HEK293 (cell line): Measurements from ENCODE around the gene ANKRD11.

Source experiments
- CTCF ChIA-PET: fragments of 350-600 bp; formaldehyde crosslinking; extraction: SDS; loops from one replicate; lab custom pipeline; 2021; ENCODE audit warnings: antibody characterized with exemption; lab: Yijun Ruan, JAX
- POLR2A ChIA-PET: fragments of 300-600 bp; formaldehyde crosslinking; extraction: SDS; loops from one replicate; lab custom pipeline; 2020; ENCODE audit warnings: antibody characterized with exemption, inconsistent platforms; lab: Yijun Ruan, JAX
- H3K27ac ChIP-seq: fragments of 200-500 bp; sonication (Bioruptor generic); 2 replicates; pipeline ENCODE4 v1.5.1; 2014; ENCODE audit warnings: low read depth, low read length, control low read depth, inconsistent platforms; ENCODE audit errors: extremely low read depth
- H3K36me3 ChIP-seq, 2 experiments: fragments of 200-500 bp in 1 of 2; sonication (Bioruptor generic) in 1 of 2; 1 replicate in 1 of 2; 2 replicates in 1 of 2; pipeline ENCODE4 v1.5.1; 2014 to 2017; ENCODE audit warnings: inconsistent platforms in 2 of 2, low read length in 2 of 2; ENCODE audit not compliant: control insufficient read depth in 2 of 2, insufficient read depth in 1 of 2
- H3K4me1 ChIP-seq: fragments of 200-500 bp; sonication (Bioruptor generic); 2 replicates; pipeline ENCODE4 v1.5.1; 2014; ENCODE audit warnings: mild to moderate bottlenecking, low read length, inconsistent platforms; ENCODE audit not compliant: control insufficient read depth, insufficient read depth
- H3K4me3 ChIP-seq: 2 replicates; pipeline ENCODE4 v1.5.1; 2011; ENCODE audit warnings: low read depth, mild to moderate bottlenecking, control low read depth, low read length, moderate library complexity
- H3K9me3 ChIP-seq: fragments of 200-500 bp; sonication (Bioruptor generic); 2 replicates; pipeline ENCODE4 v1.5.1; 2014; ENCODE audit warnings: low read depth, low read length, inconsistent platforms; ENCODE audit not compliant: control insufficient read depth, insufficient read depth
- GFI1B ChIP-seq: fragments of 450-650 bp; formaldehyde crosslinking; IDR thresholded peaks from 2 replicates; pipeline ENCODE4 v1.5.1; 2016; ENCODE audit warnings: missing biosample characterization, missing genetic modification characterization
- HOXD13 ChIP-seq: sonication (generic); formaldehyde crosslinking; IDR thresholded peaks from 2 replicates; pipeline ENCODE4 v1.8.0; 2022; ENCODE audit warnings: missing genetic modification reagents, borderline replicate concordance
- KLF1 ChIP-seq: fragments of 450-650 bp; formaldehyde crosslinking; IDR thresholded peaks from 2 replicates; pipeline ENCODE4 v1.5.1; 2016; ENCODE audit warnings: missing biosample characterization, missing genetic modification characterization
- SCRT2 ChIP-seq: fragments of 450-650 bp; formaldehyde crosslinking; IDR thresholded peaks from 2 replicates; pipeline ENCODE4 v1.5.1; 2016; ENCODE audit warnings: missing biosample characterization, missing genetic modification characterization
- ZEB2 ChIP-seq: fragments of 450-650 bp; formaldehyde crosslinking; IDR thresholded peaks from 2 replicates; pipeline ENCODE4 v1.5.1; 2016; ENCODE audit warnings: missing biosample characterization, missing genetic modification characterization
- ZNF184 ChIP-seq: fragments of 450-650 bp; IDR thresholded peaks from 2 replicates; pipeline ENCODE4 v1.5.1; 2018; ENCODE audit warnings: missing biosample characterization, mild to moderate bottlenecking, missing genetic modification characterization
- ZNF211 ChIP-seq: fragments of 450-650 bp; formaldehyde crosslinking; IDR thresholded peaks from 2 replicates; pipeline ENCODE4 v1.5.1; 2016; ENCODE audit warnings: low read depth, missing biosample characterization, missing genetic modification characterization
- ZNF223 ChIP-seq: fragments of 450-650 bp; formaldehyde crosslinking; IDR thresholded peaks from 2 replicates; pipeline ENCODE4 v1.5.1; 2016; ENCODE audit warnings: missing biosample characterization, missing genetic modification characterization
- ZNF23 ChIP-seq: fragments of 450-650 bp; formaldehyde crosslinking; IDR thresholded peaks from 2 replicates; pipeline ENCODE4 v1.5.1; 2016; ENCODE audit warnings: missing biosample characterization, missing genetic modification characterization, borderline replicate concordance
- ZNF248 ChIP-seq: fragments of 450-650 bp; formaldehyde crosslinking; IDR thresholded peaks from 2 replicates; pipeline ENCODE4 v1.5.1; 2017; ENCODE audit warnings: missing biosample characterization, missing genetic modification characterization
- ZNF366 ChIP-seq: fragments of 450-650 bp; formaldehyde crosslinking; conservative IDR thresholded peaks from 2 replicates; pipeline ENCODE4 v1.5.1; 2016; ENCODE audit warnings: missing biosample characterization, missing genetic modification characterization
- ZNF37A ChIP-seq: fragments of 450-650 bp; IDR thresholded peaks from 2 replicates; pipeline ENCODE4 v1.5.1; 2018; ENCODE audit warnings: missing biosample characterization, missing genetic modification characterization
- ZNF544 ChIP-seq: fragments of 450-650 bp; formaldehyde crosslinking; IDR thresholded peaks from 2 replicates; pipeline ENCODE4 v1.5.0; 2017; ENCODE audit warnings: missing biosample characterization, missing genetic modification characterization
- ZNF585B ChIP-seq: fragments of 450-650 bp; formaldehyde crosslinking; IDR thresholded peaks from 2 replicates; pipeline ENCODE4 v1.5.1; 2016; ENCODE audit warnings: missing biosample characterization, missing genetic modification characterization
- ZNF600 ChIP-seq: fragments of 450-650 bp; formaldehyde crosslinking; IDR thresholded peaks from 2 replicates; pipeline ENCODE4 v1.5.1; 2016; ENCODE audit warnings: missing biosample characterization, missing genetic modification characterization
- ZNF610 ChIP-seq: fragments of 450-650 bp; formaldehyde crosslinking; IDR thresholded peaks from 2 replicates; pipeline ENCODE4 v1.5.1; 2016; ENCODE audit warnings: missing biosample characterization, missing genetic modification characterization, borderline replicate concordance
- ZNF701 ChIP-seq: fragments of 450-650 bp; formaldehyde crosslinking; IDR thresholded peaks from 2 replicates; pipeline ENCODE4 v1.5.1; 2016; ENCODE audit warnings: missing biosample characterization, missing genetic modification characterization
- ZNF707 ChIP-seq: fragments of 450-650 bp; formaldehyde crosslinking; IDR thresholded peaks from 2 replicates; pipeline ENCODE4 v1.5.1; 2016; ENCODE audit warnings: missing biosample characterization, missing genetic modification characterization
- TF ChIP-seq, protein P1 (sequence below): sonication (generic); formaldehyde crosslinking; IDR thresholded peaks from 2 replicates; pipeline ENCODE4 v1.8.1; 2022; ENCODE audit warnings: mild to moderate bottlenecking, moderate library complexity, missing genetic modification reagents
- TF ChIP-seq, protein P2 (sequence below): fragments of 450-650 bp; formaldehyde crosslinking; IDR thresholded peaks from 2 replicates; pipeline ENCODE4; 2016; ENCODE audit warnings: missing biosample characterization, missing genetic modification characterization
- TF ChIP-seq, protein P3 (sequence below): fragments of 450-650 bp; formaldehyde crosslinking; IDR thresholded peaks from 2 replicates; pipeline ENCODE4 v1.5.1; 2016; ENCODE audit warnings: missing biosample characterization, missing genetic modification characterization
- TF ChIP-seq, protein P4 (sequence below): fragments of 450-650 bp; formaldehyde crosslinking; IDR thresholded peaks from 2 replicates; pipeline ENCODE4 v1.5.1; 2016; ENCODE audit warnings: missing biosample characterization, missing genetic modification characterization
- TF ChIP-seq, protein P5 (sequence below): fragments of 450-650 bp; formaldehyde crosslinking; IDR thresholded peaks from 2 replicates; pipeline ENCODE4 v1.5.1; 2016; ENCODE audit warnings: missing biosample characterization, missing genetic modification characterization

ANKRD11 gene

DNA sequence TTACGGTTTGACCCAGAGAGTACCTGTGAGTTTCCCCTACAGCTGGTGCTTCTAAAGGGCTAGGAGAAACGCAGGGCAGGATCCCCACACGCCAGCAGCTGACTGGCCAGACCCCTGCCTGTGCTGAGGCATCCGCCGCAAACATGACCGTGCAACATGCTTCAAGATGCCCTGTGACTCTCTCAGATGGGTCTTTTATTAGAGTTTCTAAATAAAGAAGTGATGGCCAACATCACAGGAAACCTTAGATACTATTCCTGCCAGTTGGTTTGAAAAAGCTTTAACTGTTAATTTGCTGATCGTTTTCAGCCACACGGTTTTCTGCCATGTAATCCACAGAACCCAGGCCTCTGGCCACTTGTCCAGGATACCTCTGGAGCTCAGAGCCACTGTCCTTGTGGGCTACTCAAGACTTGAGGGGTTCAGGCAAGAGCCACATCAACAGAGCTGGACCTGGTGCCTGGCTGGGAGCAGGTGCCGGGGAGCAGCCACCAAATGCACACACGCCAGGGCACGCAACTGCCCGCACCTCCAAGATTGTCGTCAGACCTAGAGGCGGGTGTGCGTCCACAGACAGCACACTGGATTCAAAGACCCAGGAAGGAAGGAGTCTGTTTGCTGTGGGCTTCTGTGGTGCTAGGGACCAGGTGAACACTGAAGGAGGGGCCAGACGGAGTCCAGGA, 154.4 kb downstream of the ANKRD11 start:
- TF ChIP-seq ZNF23 = no peak
- no peak for TF ChIP-seq GFI1B (tag by site-specific recombination)
- TF ChIP-seq ZEB2 (tag by site-specific recombination) = no peak
- no peak for TF ChIP-seq ZNF37A (tag by site-specific recombination)
- TF ChIP-seq ZNF707 (tag by site-specific recombination) = no peak
- no peak for TF ChIP-seq HOXD13 (CRISPR knock-in tag)
- TF ChIP-seq ZNF223 (tag by site-specific recombination) = no peak
- TF ChIP-seq ZNF211 (tag by site-specific recombination) = no peak
- no peak for TF ChIP-seq KLF1 (tag by site-specific recombination)
- ChIA-PET POLR2A (no interaction called here), CTCF (interaction anchor here (0.6 kb wide), 2 partner anchors 153 to 577 kb away, joined by 3 read pairs; no protein-coding TSS in a partner anchor)
- no peak overlapping the region for H3K27ac ChIP-seq
- peaks cover 6% of the 10 kb centered on the region for H3K4me1 ChIP-seq
- no peaks in the 10 kb centered on the region for H3K36me3 ChIP-seq
- H3K4me3 ChIP-seq = no peak overlapping the region
- no peaks in the 10 kb centered on the region for H3K9me3 ChIP-seq

DNA sequence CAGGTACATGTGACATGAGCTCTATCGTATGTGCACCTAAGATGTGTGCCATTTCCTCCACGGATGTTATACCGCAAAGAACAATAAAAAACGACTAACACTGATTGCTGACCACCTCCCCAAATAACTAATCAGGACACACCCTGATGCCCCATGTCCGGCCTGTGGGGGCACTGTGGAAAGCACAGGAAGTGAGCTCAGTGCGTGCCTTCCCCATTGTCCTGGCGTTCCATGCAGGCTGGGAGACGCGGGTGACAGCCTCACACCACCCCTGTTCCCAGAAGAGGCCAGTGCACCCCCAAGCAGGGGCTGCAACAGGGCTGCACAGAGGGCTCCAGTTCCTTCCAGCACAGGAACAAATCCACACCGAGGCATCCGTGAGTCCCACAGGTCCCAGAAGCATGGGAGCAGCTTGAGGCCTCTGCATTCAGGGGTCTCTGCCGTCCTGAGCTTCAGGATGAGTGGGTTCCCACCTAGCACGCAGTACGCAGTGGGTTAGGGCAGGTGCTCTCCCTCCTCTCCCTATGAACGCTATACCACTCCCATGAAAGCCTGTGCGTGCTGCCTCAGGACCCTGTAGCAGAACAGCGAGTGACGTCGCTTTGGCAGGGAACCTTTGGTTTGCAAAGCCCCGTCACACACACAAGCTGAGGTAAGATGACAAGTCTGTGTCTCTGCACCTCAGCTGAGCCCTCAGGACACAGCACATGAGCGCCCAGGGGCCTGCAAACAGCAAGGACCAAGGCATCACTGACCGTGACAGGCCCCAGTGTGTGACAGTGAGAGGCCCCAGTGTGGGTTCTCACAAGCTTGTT, 155.2 kb downstream of the ANKRD11 start:
- no peak overlapping the region for H3K4me3 ChIP-seq
- TF ChIP-seq, protein P1, sequence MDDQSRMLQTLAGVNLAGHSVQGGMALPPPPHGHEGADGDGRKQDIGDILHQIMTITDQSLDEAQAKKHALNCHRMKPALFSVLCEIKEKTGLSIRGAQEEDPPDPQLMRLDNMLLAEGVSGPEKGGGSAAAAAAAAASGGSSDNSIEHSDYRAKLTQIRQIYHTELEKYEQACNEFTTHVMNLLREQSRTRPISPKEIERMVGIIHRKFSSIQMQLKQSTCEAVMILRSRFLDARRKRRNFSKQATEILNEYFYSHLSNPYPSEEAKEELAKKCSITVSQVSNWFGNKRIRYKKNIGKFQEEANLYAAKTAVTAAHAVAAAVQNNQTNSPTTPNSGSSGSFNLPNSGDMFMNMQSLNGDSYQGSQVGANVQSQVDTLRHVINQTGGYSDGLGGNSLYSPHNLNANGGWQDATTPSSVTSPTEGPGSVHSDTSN (CRISPR knock-in tag) = no peak
- TF ChIP-seq ZNF184 (tag by site-specific recombination) (no peak), SCRT2 (tag by site-specific recombination) (0 out of 2 replicates have a peak, but pooled peaks have one; percentile 8), ZNF600 (peak; percentile 59)
- H3K36me3 ChIP-seq = no peaks in the 10 kb centered on the region
- H3K4me1 ChIP-seq = peaks cover 8% of the 10 kb centered on the region
- no peaks in the 10 kb centered on the region for H3K9me3 ChIP-seq
- H3K27ac ChIP-seq = no peak overlapping the region
- CTCF ChIA-PET = interaction anchor here (0.6 kb wide), 1 partner anchor 578 kb away, joined by 3 read pairs; no protein-coding TSS in a partner anchor
- POLR2A ChIA-PET = no interaction called here

DNA sequence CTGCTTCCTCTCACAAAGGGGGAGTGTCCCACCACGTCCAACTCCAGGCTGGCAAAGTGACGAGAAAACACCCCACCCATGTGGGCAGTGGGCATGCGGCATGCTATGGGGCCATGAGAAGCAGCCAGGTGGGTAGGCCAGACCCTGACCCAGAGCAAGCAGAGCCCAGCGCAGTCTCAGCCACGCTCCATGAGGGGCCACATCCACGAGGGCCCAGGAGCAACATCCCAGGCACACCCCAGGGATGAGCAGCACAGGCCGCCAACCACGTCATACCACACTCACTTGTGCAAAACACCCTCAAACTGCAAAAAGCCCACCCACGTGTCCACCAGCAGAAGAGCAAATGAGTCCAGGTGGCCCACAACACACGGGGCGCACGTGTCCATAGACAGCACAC, 155.9 kb downstream of the ANKRD11 start:
- TF ChIP-seq, protein P2, sequence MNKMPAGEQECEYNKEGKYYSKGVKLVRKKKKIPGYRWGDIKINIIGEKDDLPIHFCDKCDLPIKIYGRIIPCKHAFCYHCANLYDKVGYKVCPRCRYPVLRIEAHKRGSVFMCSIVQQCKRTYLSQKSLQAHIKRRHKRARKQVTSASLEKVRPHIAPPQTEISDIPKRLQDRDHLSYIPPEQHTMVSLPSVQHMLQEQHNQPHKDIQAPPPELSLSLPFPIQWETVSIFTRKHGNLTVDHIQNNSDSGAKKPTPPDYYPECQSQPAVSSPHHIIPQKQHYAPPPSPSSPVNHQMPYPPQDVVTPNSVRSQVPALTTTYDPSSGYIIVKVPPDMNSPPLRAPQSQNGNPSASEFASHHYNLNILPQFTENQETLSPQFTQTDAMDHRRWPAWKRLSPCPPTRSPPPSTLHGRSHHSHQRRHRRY (tag by site-specific recombination) = no peak
- no peak for TF ChIP-seq ZNF366 (tag by site-specific recombination)
- TF ChIP-seq ZNF585B (tag by site-specific recombination) = no peak
- no peak for TF ChIP-seq ZNF544 (tag by site-specific recombination)
- TF ChIP-seq, protein P3, sequence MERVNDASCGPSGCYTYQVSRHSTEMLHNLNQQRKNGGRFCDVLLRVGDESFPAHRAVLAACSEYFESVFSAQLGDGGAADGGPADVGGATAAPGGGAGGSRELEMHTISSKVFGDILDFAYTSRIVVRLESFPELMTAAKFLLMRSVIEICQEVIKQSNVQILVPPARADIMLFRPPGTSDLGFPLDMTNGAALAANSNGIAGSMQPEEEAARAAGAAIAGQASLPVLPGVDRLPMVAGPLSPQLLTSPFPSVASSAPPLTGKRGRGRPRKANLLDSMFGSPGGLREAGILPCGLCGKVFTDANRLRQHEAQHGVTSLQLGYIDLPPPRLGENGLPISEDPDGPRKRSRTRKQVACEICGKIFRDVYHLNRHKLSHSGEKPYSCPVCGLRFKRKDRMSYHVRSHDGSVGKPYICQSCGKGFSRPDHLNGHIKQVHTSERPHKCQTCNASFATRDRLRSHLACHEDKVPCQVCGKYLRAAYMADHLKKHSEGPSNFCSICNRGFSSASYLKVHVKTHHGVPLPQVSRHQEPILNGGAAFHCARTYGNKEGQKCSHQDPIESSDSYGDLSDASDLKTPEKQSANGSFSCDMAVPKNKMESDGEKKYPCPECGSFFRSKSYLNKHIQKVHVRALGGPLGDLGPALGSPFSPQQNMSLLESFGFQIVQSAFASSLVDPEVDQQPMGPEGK (tag by site-specific recombination) = no peak
- TF ChIP-seq ZNF610 (tag by site-specific recombination) = no peak
- TF ChIP-seq, protein P1 (CRISPR knock-in tag) = no peak
- TF ChIP-seq ZNF248 = no peak
- TF ChIP-seq, protein P4, sequence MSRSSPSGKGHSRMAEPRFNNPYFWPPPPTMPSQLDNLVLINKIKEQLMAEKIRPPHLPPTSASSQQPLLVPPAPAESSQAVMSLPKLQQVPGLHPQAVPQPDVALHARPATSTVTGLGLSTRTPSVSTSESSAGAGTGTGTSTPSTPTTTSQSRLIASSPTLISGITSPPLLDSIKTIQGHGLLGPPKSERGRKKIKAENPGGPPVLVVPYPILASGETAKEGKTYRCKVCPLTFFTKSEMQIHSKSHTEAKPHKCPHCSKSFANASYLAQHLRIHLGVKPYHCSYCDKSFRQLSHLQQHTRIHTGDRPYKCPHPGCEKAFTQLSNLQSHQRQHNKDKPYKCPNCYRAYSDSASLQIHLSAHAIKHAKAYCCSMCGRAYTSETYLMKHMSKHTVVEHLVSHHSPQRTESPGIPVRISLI (tag by site-specific recombination) = no peak
- TF ChIP-seq, protein P5, sequence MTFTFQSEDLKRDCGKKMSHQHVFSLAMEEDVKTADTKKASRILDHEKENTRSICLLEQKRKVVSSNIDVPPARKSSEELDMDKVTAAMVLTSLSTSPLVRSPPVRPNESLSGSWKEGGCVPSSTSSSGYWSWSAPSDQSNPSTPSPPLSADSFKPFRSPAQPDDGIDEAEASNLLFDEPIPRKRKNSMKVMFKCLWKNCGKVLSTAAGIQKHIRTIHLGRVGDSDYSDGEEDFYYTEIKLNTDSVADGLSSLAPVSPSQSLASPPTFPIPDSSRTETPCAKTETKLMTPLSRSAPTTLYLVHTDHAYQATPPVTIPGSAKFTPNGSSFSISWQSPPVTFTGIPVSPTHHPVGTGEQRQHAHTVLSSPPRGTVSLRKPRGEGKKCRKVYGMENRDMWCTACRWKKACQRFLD (tag by site-specific recombination) = no peak
- no peak for TF ChIP-seq ZNF701
- TF ChIP-seq, all 188 proteins: peak for 0
- Histone ChIP-seq H3K36me3 (no peaks in the 10 kb centered on the region), H3K4me1 (peaks cover 10% of the 10 kb centered on the region), H3K9me3 (no peaks in the 10 kb centered on the region), H3K4me3 (no peak overlapping the region), H3K27ac (no peak overlapping the region)
- CTCF ChIA-PET = interaction anchor here (0.6 kb wide), 1 partner anchor 13 kb away, joined by 3 read pairs; no protein-coding TSS in a partner anchor
- POLR2A ChIA-PET = interaction anchor here (0.6 kb wide), 1 partner anchor 604 kb away, joined by 4 read pairs; no protein-coding TSS in a partner anchor
